A673 (cell line): ENCODE data around the gene MDM4. TPM values are rescaled to one million over a fixed set of nuclear protein-coding genes. Genes with fewer than 3 reads are reported as not detected.

Experiments used
- Bru-seq: library from RNA; stranded (reverse); fragments of 400-500 nt; gene quantifications from one replicate; lab custom pipeline; 2021; lab: Mats Ljungman, UMichigan
- BruChase-seq, 2 experiments: library from RNA; stranded (reverse); fragments of 400-500 nt; gene quantifications; one replicate each; lab custom pipeline; 2021; lab: Mats Ljungman, UMichigan
- BruUV-seq: library from RNA; stranded (reverse); fragments of 400-500 nt; replicated peaks from 2 replicates; lab custom pipeline; 2021; lab: Mats Ljungman, UMichigan
- CTCF ChIA-PET: fragments of 300-600 bp; sonication (Branson Sonifier 250); formaldehyde crosslinking; loops from one replicate; lab custom pipeline; 2022; ENCODE audit warnings: antibody characterized with exemption; lab: Charles Lee
- POLR2A ChIA-PET: fragments of 300-600 bp; sonication (Branson Sonifier 250); formaldehyde crosslinking; loops from one replicate; lab custom pipeline; 2022; ENCODE audit warnings: antibody characterized with exemption; ENCODE audit not compliant: low non-redundant PET; lab: Charles Lee
- DNase-seq: peaks from one replicate; pipeline ENCODE4 v3.0.0-alpha.2; 2015; ENCODE audit warnings: low spot score
- H3K27ac ChIP-seq: fragments of 200-600 bp; sonication (generic); 2 replicates; pipeline ENCODE4 v1.5.1; 2016; ENCODE audit warnings: mixed run types, low read depth, mild to moderate bottlenecking, mixed read lengths, antibody characterized with exemption, low read length; ENCODE audit not compliant: poor library complexity, severe bottlenecking
- H3K27me3 ChIP-seq: fragments of 200-600 bp; sonication (generic); replicated peaks from 2 replicates; pipeline ENCODE4 v1.6.1; 2017; ENCODE audit warnings: mixed run types, low read depth, mild to moderate bottlenecking, mixed read lengths, antibody characterized with exemption, low read length; ENCODE audit not compliant: insufficient read depth, poor library complexity
- H3K36me3 ChIP-seq: fragments of 200-600 bp; sonication (generic); 2 replicates; pipeline ENCODE4 v1.6.1; 2016; ENCODE audit warnings: mixed run types, mild to moderate bottlenecking, mixed read lengths, antibody characterized with exemption, low read length; ENCODE audit not compliant: insufficient read depth, poor library complexity, severe bottlenecking
- H3K4me1 ChIP-seq: fragments of 200-600 bp; sonication (generic); 2 replicates; pipeline ENCODE4 v1.6.1; 2017; ENCODE audit warnings: mixed run types, mild to moderate bottlenecking, mixed read lengths, antibody characterized with exemption, low read length; ENCODE audit not compliant: insufficient read depth, poor library complexity, severe bottlenecking
- H3K4me3 ChIP-seq: fragments of 200-600 bp; sonication (generic); 2 replicates; pipeline ENCODE4 v1.5.1; 2016; ENCODE audit warnings: low read depth, mixed run types, mild to moderate bottlenecking, mixed read lengths, low read length; ENCODE audit not compliant: poor library complexity, severe bottlenecking
- H3K9me3 ChIP-seq: fragments of 200-600 bp; sonication (generic); 2 replicates; pipeline ENCODE4 v1.6.1; 2016; ENCODE audit warnings: mixed run types, low read depth, mild to moderate bottlenecking, mixed read lengths, antibody characterized with exemption, low read length; ENCODE audit not compliant: poor library complexity, severe bottlenecking
- CTCF ChIP-seq: fragments of 300-800, 200-600 bp; sonication (generic); conservative IDR thresholded peaks from 2 replicates; pipeline ENCODE4 v1.5.1; 2017; ENCODE audit warnings: low read depth, mild to moderate bottlenecking, antibody characterized with exemption, low read length, moderate library complexity, mixed read lengths
- EZH2 ChIP-seq: fragments of 200-600 bp; sonication (generic); IDR thresholded peaks from 2 replicates; pipeline ENCODE4 v1.6.1; 2017; ENCODE audit warnings: borderline replicate concordance, low read depth, mild to moderate bottlenecking, mixed read lengths, antibody characterized with exemption, low read length; ENCODE audit not compliant: poor library complexity, severe bottlenecking
- intact Hi-C: fragments of 100-400 bp; cut with micrococcal nuclease; formaldehyde crosslinking; loops from one replicate; pipeline ENCODE4 v1.10.0; 2022; ENCODE audit not compliant: unreplicated experiment
- long read RNA-seq: library from polyadenylated mRNA; stranded (forward); transcript quantifications from one replicate; pipeline ENCODE4 v2.0.0, GENCODE V29; 2022
- total RNA-seq: library from RNA; stranded (reverse); gene quantifications from 2 replicates; pipeline ENCODE4 v1.2.3, GENCODE V29; 2021

Gene MDM4
- total RNA-seq (71.3 and 86.1 TPM in 2 replicates), Bru-seq, nascent RNA (percentile 92 among the genes with signal in this experiment), BruChase-seq, experiment 1, labeled RNA remaining after a 2-hour chase (percentile 97 among the genes with signal in this experiment), BruChase-seq, experiment 2, labeled RNA remaining after a 6-hour chase (percentile 95 among the genes with signal in this experiment)
- long read RNA-seq, full-length matches to known transcripts = 4 of 12 reads
- long read RNA-seq, partial matches to known transcripts = 0 of 12 reads
- long read RNA-seq, other reads (novel, unspliced or antisense) = 8 of 12 reads

GRCh38 chr1:204516180-204516879, at the start of gene MDM4:
Gene MDM4 (plus strand): TSS chr1:204516406. CDS start chr1:204525519, 9,113 bp downstream.
- Histone ChIP-seq H3K27me3 (no peaks in the 10 kb centered on the region), H3K9me3 (no peaks in the 10 kb centered on the region), H3K4me1 (peaks cover 6% of the 10 kb centered on the region), H3K27ac (peak within 1 kb of the TSS; percentile 91), H3K36me3 (peaks cover 12% of the 10 kb centered on the region), H3K4me3 (peak within 1 kb of the TSS; percentile 60)
- ChIA-PET CTCF (interaction anchor here (0.6 to 1.5 kb wide), 3 partner anchors 13 to 277 kb away, joined by 3 to 5 read pairs (median 4); no protein-coding TSS in a partner anchor), POLR2A (interaction anchor here (0.6 to 0.9 kb wide), 4 partner anchors 8 to 879 kb away, joined by 3 to 5 read pairs (median 4); no protein-coding TSS in a partner anchor)
- peak; percentile 99 for DNase-seq
- intact Hi-C loops = no loop called here
- TF ChIP-seq EZH2 (no peak), CTCF (no peak)
- TSS peak; percentile 42 for BruUV-seq

GRCh38 chr1:204466416-204467405, 49.5 kb upstream of the MDM4 start:
- no TSS peak for BruUV-seq
- no peak for DNase-seq
- Histone ChIP-seq H3K36me3 (no peaks in the 10 kb centered on the region), H3K4me1 (peaks cover 36% of the 10 kb centered on the region), H3K27me3 (no peaks in the 10 kb centered on the region), H3K4me3 (no peak overlapping the region), H3K27ac (no peak overlapping the region), H3K9me3 (no peaks in the 10 kb centered on the region)
- CTCF ChIA-PET = interaction anchor here (0.6 kb wide), 1 partner anchor 68 kb away, joined by 3 read pairs; no protein-coding TSS in a partner anchor
- TF ChIP-seq EZH2 = no peak
- TF ChIP-seq CTCF = no peak
- intact Hi-C loops = no loop called here
- POLR2A ChIA-PET = interaction anchor here (0.5 to 0.6 kb wide), 3 partner anchors 12 to 26 kb away, joined by 3 to 8 read pairs (median 3); no protein-coding TSS in a partner anchor

- no peak for DNase-seq
- no peak for TF ChIP-seq EZH2
- TF ChIP-seq CTCF = no peak
- peaks cover 28% of the 10 kb centered on the region for H3K4me1 ChIP-seq
- no peaks in the 10 kb centered on the region for H3K36me3 ChIP-seq
- no peak overlapping the region for H3K27ac ChIP-seq
- ChIA-PET CTCF (no interaction called here), POLR2A (no interaction called here)
- H3K4me3 ChIP-seq = no peak overlapping the region
- intact Hi-C loops = no loop called here
- no peaks in the 10 kb centered on the region for H3K27me3 ChIP-seq
- no TSS peak for BruUV-seq
- no peaks in the 10 kb centered on the region for H3K9me3 ChIP-seq
Measured at GRCh38 chr1:204468206-204468605, 48.0 kb upstream of the MDM4 start.
